GM23338 (cell line): ENCODE results near the gene CYTL1. TPM values are rescaled to one million over a fixed set of nuclear protein-coding genes. Genes with fewer than 3 reads are reported as not detected.

Experiments
- ATAC-seq: fragments of 200-7000 bp; cut with Tn5 transposase; 3 replicates; pipeline ENCODE4 v1.9.1; 2020
- DNase-seq: peaks from one replicate; pipeline ENCODE4 v3.0.0-alpha.2; 2015; ENCODE audit warnings: low spot score
- H2AFZ ChIP-seq: fragments of 200-600 bp; sonication (generic); 2 replicates; pipeline ENCODE4 v1.8.0; 2016; ENCODE audit warnings: antibody characterized with exemption, mild to moderate bottlenecking, moderate library complexity
- H3F3A ChIP-seq: fragments of 200-600 bp; sonication (generic); replicated peaks from 2 replicates; pipeline ENCODE4 v1.8.0; 2017; ENCODE audit warnings: antibody characterized with exemption, mixed run types, low read depth
- H3K27ac ChIP-seq: fragments of 200-600 bp; sonication (generic); 2 replicates; pipeline ENCODE4 v1.6.1; 2016; ENCODE audit warnings: low read depth
- H3K27me3 ChIP-seq: fragments of 200-600 bp; sonication (generic); 2 replicates; pipeline ENCODE4 v1.8.0; 2016; ENCODE audit warnings: mild to moderate bottlenecking, mixed run types, moderate library complexity; ENCODE audit not compliant: insufficient read depth
- H3K36me3 ChIP-seq: fragments of 200-600 bp; sonication (generic); 2 replicates; pipeline ENCODE4 v1.8.0; 2016; ENCODE audit warnings: mild to moderate bottlenecking; ENCODE audit not compliant: insufficient read depth
- H3K4me1 ChIP-seq: fragments of 200-600 bp; sonication (generic); 2 replicates; pipeline ENCODE4 v1.8.0; 2016; ENCODE audit warnings: mild to moderate bottlenecking, moderate library complexity; ENCODE audit not compliant: insufficient read depth
- H3K4me2 ChIP-seq: fragments of 200-600 bp; sonication (generic); 2 replicates; pipeline ENCODE4 v1.7.1; 2017; ENCODE audit warnings: mixed run types
- H3K4me3 ChIP-seq: fragments of 200-600 bp; sonication (generic); 2 replicates; pipeline ENCODE4 v1.6.1; 2016; ENCODE audit warnings: mixed run types
- H3K79me2 ChIP-seq: fragments of 200-600 bp; sonication (generic); replicated peaks from 2 replicates; pipeline ENCODE4 v1.8.0; 2017; ENCODE audit warnings: mild to moderate bottlenecking; ENCODE audit not compliant: insufficient read depth
- H3K9me2 ChIP-seq: fragments of 200-600 bp; sonication (generic); 2 replicates; pipeline ENCODE4 v1.8.0; 2017; ENCODE audit not compliant: insufficient read depth
- H4K20me1 ChIP-seq: fragments of 200-600 bp; sonication (generic); replicated peaks from 2 replicates; pipeline ENCODE4 v1.8.0; 2017; ENCODE audit warnings: mild to moderate bottlenecking; ENCODE audit not compliant: insufficient read depth
- H3K27ac Mint-ChIP-seq: 2 replicates; pipeline ENCODE4 v1.8.0; 2020; ENCODE audit warnings: inconsistent platforms, mild to moderate bottlenecking, moderate library complexity, mixed read lengths
- H3K27me3 Mint-ChIP-seq: 3 replicates; pipeline ENCODE4 v1.8.0; 2022; ENCODE audit warnings: low read depth, mild to moderate bottlenecking, moderate library complexity, mixed read lengths, inconsistent platforms; ENCODE audit not compliant: insufficient read depth, poor library complexity
- H3K36me3 Mint-ChIP-seq: 3 replicates; pipeline ENCODE4 v1.8.0; 2021; ENCODE audit warnings: low read depth, mild to moderate bottlenecking, inconsistent platforms, moderate library complexity, mixed read lengths
- H3K4me1 Mint-ChIP-seq: 3 replicates; pipeline ENCODE4 v1.8.0; 2020; ENCODE audit warnings: mild to moderate bottlenecking, inconsistent platforms, mixed read lengths
- H3K4me3 Mint-ChIP-seq: 3 replicates; pipeline ENCODE4 v1.8.0; 2021; ENCODE audit warnings: moderate library complexity, mild to moderate bottlenecking, inconsistent platforms, mixed read lengths
- H3K9me3 Mint-ChIP-seq: 3 replicates; pipeline ENCODE4 v1.8.0; 2020; ENCODE audit warnings: moderate library complexity, mild to moderate bottlenecking, inconsistent platforms, mixed read lengths
- CREB1 ChIP-seq: fragments of 250-450 bp; sonication (Bioruptor Pico); IDR thresholded peaks from 2 replicates; pipeline ENCODE4 v1.5.0; 2020; ENCODE audit warnings: low read depth, mild to moderate bottlenecking, moderate library complexity
- CTCF ChIP-seq, 2 experiments: fragments of 200-600 bp in 1 of 2; sonication (generic) in 1 of 2; conservative IDR thresholded peaks; 2 replicates each; pipeline versions ENCODE4 v1.5.1 to v1.6.1; 2016 to 2017; ENCODE audit warnings: antibody characterized with exemption in 2 of 2, low read depth in 2 of 2, mild to moderate bottlenecking in 2 of 2, moderate library complexity in 1 of 2
- ETS1 ChIP-seq: IDR thresholded peaks from 2 replicates; pipeline ENCODE4 v1.6.1; 2016; ENCODE audit warnings: antibody characterized with exemption
- EZH2phosphoT487 ChIP-seq: fragments of 200-600 bp; sonication (generic); IDR thresholded peaks from one replicate; pipeline ENCODE4 v1.8.1; 2018; ENCODE audit warnings: antibody characterized with exemption; ENCODE audit not compliant: unreplicated experiment
- JUNB ChIP-seq: IDR thresholded peaks from one replicate; pipeline ENCODE4 v1.6.1; 2016; ENCODE audit warnings: antibody characterized with exemption; ENCODE audit not compliant: unreplicated experiment
- REST ChIP-seq: IDR thresholded peaks from one replicate; pipeline ENCODE4 v1.6.1; 2018; ENCODE audit warnings: antibody characterized with exemption; ENCODE audit not compliant: unreplicated experiment
- STAT1 ChIP-seq: IDR thresholded peaks from one replicate; pipeline ENCODE4 v1.6.1; 2016; ENCODE audit warnings: antibody characterized with exemption; ENCODE audit not compliant: unreplicated experiment
- ZNF114 ChIP-seq: fragments of 250-450 bp; sonication (Bioruptor Pico); IDR thresholded peaks from 2 replicates; pipeline ENCODE4 v1.5.0; 2020; ENCODE audit warnings: mild to moderate bottlenecking, moderate library complexity
- ZNF331 ChIP-seq: fragments of 250-450 bp; sonication (Bioruptor Pico); IDR thresholded peaks from 2 replicates; pipeline ENCODE4 v1.5.0; 2020; ENCODE audit warnings: low read depth, mild to moderate bottlenecking, moderate library complexity
- ZNF462 ChIP-seq: fragments of 250-450 bp; sonication (Bioruptor Pico); IDR thresholded peaks from 2 replicates; pipeline ENCODE4 v1.5.0; 2020; ENCODE audit warnings: mild to moderate bottlenecking, moderate library complexity
- polyA plus RNA-seq: library from polyadenylated mRNA; unstranded; fragments of >200 nt; fragmentation: Nextera tagmentation; extraction: Ambion mirVana; gene quantifications from 2 replicates; pipeline ENCODE4 v1.2.1, GENCODE V29; 2016
- total RNA-seq: library from RNA; depleted of rRNA; stranded (reverse); fragments of >200 nt; shearing (Covaris generic); gene quantifications from 2 replicates; pipeline ENCODE4 v1.2.3, GENCODE V29; 2014

The CYTL1 gene
- total and polyA plus RNA-seq, 2 experiments from 2014 or later, result 12.6 to 17.6 TPM

GRCh38 chr4:4986841-4987240, 32.4 kb downstream of the CYTL1 start:
- no peaks in the 10 kb centered on the region for H3K9me3 Mint-ChIP-seq
- TF ChIP-seq STAT1 (no peak), EZH2phosphoT487 (no peak), CREB1 (CRISPR knock-in tag) (no peak), ZNF462 (CRISPR knock-in tag) (no peak), ZNF331 (no peak), JUNB (no peak), ETS1 (no peak), ZNF114 (CRISPR knock-in tag) (no peak), CTCF (conservative IDR thresholded peaks at IDR 0.05; ENCODE audit: low read depth in 2 of 2) (no peak), REST (no peak)
- peaks cover 2% of the 10 kb centered on the region for H3K27me3 Mint-ChIP-seq
- no peaks in the 10 kb centered on the region for H3K79me2 ChIP-seq
- H3K4me3 ChIP-seq, result no peak overlapping the region
- no peaks in the 10 kb centered on the region for H3K36me3 Mint-ChIP-seq
- no peak overlapping the region for H3K4me3 Mint-ChIP-seq
- no peaks in the 10 kb centered on the region for H3K4me1 ChIP-seq
- no peak overlapping the region for H2AFZ ChIP-seq
- no peaks in the 10 kb centered on the region for H4K20me1 ChIP-seq
- H3K36me3 ChIP-seq, result no peaks in the 10 kb centered on the region
- no peak overlapping the region for H3K27ac Mint-ChIP-seq
- H3F3A ChIP-seq, result no peaks in the 10 kb centered on the region
- H3K4me2 ChIP-seq, result no peak overlapping the region
- no peak overlapping the region for H3K27ac ChIP-seq
- H3K27me3 ChIP-seq, result no peaks in the 10 kb centered on the region
- H3K9me2 ChIP-seq, result no peaks in the 10 kb centered on the region
- H3K4me1 Mint-ChIP-seq, result no peaks in the 10 kb centered on the region; the same call in 2 of the 3 replicates
- DNase-seq (no peak), ATAC-seq (no peak)
